HG03103 (cell line): Measurements from ENCODE around the gene ARHGAP44.

Source experiments
- ATAC-seq: cut with Tn5 transposase; IDR thresholded peaks from one replicate; pipeline ENCODE4 v1.9.1; 2021; ENCODE audit warnings: low read depth; ENCODE audit not compliant: unreplicated experiment

The ARHGAP44 gene, protein sequence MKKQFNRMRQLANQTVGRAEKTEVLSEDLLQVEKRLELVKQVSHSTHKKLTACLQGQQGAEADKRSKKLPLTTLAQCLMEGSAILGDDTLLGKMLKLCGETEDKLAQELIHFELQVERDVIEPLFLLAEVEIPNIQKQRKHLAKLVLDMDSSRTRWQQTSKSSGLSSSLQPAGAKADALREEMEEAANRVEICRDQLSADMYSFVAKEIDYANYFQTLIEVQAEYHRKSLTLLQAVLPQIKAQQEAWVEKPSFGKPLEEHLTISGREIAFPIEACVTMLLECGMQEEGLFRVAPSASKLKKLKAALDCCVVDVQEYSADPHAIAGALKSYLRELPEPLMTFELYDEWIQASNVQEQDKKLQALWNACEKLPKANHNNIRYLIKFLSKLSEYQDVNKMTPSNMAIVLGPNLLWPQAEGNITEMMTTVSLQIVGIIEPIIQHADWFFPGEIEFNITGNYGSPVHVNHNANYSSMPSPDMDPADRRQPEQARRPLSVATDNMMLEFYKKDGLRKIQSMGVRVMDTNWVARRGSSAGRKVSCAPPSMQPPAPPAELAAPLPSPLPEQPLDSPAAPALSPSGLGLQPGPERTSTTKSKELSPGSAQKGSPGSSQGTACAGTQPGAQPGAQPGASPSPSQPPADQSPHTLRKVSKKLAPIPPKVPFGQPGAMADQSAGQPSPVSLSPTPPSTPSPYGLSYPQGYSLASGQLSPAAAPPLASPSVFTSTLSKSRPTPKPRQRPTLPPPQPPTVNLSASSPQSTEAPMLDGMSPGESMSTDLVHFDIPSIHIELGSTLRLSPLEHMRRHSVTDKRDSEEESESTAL

DNA sequence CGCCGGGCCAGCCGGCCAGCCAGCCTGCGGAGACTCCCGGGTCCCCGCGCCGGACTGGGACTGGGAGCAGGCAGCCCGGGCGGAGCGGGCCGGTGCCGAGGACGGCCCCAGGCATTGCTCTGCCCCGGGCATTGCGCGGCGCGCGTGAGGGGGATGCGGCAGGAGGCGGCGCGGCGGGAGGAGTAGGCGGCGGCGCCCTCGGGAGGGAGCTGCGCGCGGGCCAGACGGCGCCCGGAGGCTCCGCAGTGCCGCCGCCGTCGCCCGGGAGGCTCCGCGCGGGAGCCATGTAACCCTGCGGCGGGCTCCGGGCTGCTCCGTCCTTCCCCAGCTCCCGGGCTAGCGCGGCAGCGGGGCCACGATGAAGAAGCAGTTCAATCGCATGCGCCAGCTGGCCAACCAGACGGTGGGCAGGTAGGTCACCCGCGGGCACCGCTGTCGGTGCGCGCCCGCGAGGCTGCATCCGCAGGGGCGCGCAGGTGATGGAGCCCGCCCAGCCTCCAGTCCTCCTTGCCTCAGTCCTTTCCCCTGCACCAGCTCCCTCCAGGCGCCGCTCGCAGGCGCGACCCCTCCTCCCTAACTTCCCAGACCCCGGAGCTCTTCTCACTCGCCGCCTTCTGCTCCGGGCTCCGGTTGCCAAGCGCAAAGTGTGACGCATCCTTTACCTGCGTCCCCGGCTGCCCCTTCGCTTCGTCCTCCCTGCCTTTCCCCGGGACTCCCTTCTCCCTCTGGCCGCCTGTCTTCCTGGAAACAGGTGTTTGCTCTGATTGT, at the start of gene ARHGAP44:
Gene ARHGAP44 (plus strand): TSS at position 18 of the 768 bp plus-strand sequence. CDS start 341 bp downstream, at position 359.
- ATAC-seq, result peak; percentile 74

DNA sequence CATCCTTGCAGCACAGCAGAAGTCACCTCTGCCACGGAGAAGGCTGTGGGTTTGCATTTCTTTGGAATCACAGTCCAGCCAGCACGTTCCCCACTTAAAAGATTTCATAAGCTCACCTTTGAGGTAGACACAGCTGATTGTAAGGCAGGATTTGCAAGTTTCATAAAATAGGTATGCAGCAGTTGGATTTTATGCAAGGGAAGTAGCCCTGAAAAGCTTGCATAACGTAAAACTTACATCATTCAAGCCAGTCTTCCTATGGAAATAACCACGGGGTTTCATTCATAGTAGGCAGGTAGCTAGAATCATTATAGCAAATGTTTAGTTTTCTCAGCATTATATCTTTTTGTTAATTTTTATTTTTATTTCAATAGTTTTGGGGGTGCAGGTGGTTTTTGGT, 49.8 kb upstream of the ARHGAP44 start:
- no peak for ATAC-seq

DNA sequence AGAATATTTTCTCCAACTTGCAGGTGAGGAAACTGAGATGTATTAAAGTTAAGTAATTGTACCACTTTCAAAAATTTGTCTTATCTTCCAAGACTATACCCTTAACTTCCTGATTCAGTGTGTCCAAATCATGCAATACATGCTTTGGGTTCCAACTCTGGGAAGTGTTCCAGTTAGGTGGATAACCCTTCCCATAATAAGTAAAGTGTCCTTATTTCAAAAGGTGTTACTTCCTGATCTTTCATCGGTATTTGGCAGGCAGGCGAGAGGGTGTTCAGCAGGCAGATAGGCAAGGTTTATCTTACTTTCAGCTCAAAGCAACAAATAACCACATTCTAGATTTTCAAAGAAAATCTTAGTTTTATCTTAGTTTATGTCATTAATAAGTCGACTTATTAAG, 46.3 kb upstream of the ARHGAP44 start:
- ATAC-seq, result no peak

- no peak for ATAC-seq
Observed at GRCh38 chr17:12744298-12744697, 45.0 kb upstream of the ARHGAP44 start.

GRCh38 chr17:12744786-12745185, 44.5 kb upstream of the ARHGAP44 start:
- ATAC-seq, result no peak

DNA sequence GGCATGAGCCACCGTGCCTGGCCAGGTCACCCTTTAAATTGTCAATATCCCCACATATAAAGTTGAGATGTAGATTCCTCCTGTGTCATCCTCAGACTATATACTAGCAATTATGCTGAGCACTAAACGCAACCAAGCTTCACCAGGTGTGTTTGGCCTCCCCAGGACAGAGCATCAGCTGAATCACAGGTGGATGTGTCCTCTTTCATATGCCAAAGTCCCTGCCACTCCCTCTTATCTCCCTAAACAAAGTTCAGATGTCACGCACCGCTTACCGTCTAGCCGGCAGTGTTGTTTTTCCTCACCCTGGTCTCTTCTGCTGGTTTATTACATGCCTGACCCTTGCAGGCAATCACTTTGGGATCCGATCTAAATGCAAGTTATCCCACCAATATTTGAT, 43.8 kb upstream of the ARHGAP44 start:
- no peak for ATAC-seq

DNA sequence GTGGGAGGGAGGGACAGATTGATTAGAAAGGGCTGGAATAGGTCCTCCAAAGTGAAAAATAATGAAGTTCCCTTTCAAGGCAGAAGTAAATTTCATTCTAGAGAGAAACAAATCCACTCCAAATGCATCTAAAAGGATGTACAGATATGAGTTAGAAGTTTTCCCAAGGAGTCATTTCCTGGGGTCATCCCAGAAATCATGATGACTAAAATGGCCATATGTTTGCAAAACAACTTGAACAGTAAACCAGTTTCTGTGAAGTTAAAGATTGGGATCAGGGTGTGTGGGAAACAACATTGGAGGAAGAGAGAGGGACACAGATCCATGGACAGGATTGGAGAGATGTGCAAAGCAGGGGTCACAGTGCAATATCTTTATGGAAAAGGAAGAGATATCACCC, 32.5 kb upstream of the ARHGAP44 start:
- ATAC-seq, result no peak

DNA sequence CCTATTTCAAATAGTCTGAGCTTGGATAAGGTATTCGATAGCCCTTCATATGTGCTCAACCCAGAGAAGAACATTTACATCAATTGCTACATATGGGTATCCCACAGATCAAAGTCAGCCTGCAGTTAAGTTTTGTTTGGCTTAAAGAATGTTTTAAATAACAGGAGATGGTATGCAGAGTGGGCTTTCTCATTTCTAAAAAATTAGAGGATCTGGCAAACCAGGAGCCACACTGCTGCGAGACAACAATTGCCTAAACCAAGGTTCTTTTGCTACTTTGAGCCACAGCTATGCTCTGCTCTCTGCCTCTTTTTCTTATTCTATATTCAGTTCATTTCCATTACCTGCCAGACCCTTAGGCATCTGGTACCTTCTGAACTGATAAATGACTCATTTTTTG, 30.2 kb upstream of the ARHGAP44 start:
- no peak for ATAC-seq

GRCh38 chr17:12765548-12765947, 23.8 kb upstream of the ARHGAP44 start:
- no peak for ATAC-seq

DNA sequence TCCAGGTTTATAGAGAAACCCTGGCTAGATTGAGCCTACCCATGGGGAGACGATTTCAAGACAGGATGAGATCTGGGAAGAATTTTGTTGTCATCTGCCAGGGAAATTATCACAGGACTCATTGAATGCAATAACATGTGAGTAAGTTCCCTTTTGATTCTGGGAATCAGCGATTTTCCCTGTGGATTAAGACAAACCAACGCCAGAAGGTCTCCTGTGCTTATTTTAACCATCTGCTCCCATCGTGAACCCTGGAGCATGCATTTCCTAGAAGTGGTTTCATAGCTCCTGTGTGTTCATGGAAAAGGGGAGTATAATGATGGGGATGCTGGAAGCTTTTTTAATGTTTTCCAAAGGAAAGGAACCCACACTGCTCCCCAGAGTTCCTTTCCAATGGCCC, 21.0 kb upstream of the ARHGAP44 start:
- no peak for ATAC-seq

DNA sequence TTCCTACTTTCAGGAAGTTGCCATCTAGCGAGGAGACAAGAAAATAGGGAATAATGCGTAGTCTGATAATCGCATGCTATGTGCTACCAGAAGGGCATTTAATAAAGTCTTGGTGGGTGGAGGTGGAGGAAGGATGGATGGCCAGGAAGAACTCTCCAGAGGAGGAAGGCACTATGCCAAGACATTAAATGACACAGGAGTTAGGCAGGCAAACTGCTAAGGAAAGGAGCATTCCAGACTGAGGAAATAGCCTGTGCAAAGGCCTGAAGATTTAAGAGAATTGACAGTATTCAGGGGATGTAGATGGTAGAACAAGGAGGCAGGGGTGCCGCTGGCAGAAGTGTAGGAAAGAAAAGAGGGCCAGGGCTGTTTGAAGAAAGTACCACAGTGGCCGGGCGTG, 19.3 kb upstream of the ARHGAP44 start:
- ATAC-seq, result no peak

DNA sequence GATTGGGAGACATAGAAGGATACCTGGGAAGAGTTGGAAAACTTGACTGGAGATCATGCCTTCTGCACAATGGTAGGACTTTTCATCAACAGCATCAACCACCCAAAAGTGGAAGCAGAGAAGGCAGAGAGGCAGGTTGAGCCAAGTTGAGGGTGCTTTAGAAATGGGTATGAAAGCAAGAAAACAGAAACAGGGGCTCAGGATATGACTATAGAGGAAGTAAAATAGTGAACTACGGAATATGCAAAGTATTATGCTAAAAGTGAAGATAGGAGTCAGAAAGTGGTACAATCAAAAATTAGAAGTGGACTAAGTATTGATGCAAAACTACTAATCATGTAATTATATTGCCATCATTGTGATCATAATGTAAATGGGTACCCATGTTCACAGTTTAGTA, 16.1 kb upstream of the ARHGAP44 start:
- peak; percentile 72 for ATAC-seq

GRCh38 chr17:12789075-12789480, 220 bp upstream of the ARHGAP44 start:
- peak; percentile 88 for ATAC-seq

GRCh38 chr17:12790249-12791106, 1.2 kb downstream of the ARHGAP44 start:
- ATAC-seq, result no peak

- ATAC-seq, result no peak
Observed at GRCh38 chr17:12794919-12795532, 5.7 kb downstream of the ARHGAP44 start.

- ATAC-seq, result no peak
Observed at GRCh38 chr17:12800855-12801365, 11.6 kb downstream of the ARHGAP44 start.

- ATAC-seq, result no peak
Observed at GRCh38 chr17:12806630-12807029, 17.3 kb downstream of the ARHGAP44 start.

- ATAC-seq, result no peak
Observed at GRCh38 chr17:12808723-12809122, 19.4 kb downstream of the ARHGAP44 start.

- no peak for ATAC-seq
Observed at GRCh38 chr17:12812877-12813276, 23.6 kb downstream of the ARHGAP44 start.
